Measurements from ENCODE around the gene HAT1.
A peak's percentile ranks its signal among the peaks of the same experiment; 100 is the strongest.
"Not testable (repeated sequence)": the region's sequence is repeated elsewhere in the genome, so short reads cannot be mapped to it uniquely, and the experiment has no call there.

The HAT1 gene

DNA sequence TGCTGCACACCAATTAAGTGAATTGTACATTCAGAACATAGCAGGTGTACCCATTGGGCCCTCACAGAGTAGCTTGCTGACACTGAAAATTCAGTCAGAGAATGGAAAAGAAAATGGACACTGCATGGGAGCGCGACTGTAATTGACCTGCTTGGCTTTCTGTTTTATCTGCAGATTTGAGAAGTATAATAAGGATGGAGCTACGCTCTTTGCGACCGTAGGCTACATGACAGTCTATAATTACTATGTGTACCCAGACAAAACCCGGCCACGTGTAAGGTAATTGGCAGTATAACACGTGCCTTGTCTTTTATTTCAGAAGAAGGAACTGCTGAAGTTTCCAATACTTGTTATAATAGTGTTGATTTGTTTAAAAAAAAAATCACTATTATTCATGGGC, 44.0 kb downstream of the HAT1 start:
- DNase-seq (ENCODE audit: low read depth), result no peak
- TF ChIP-seq CTCF (IDR thresholded peaks at IDR 0.05; ENCODE audit: low read length, missing control alignments), result no peak

GRCh38 chr2:171966688-171967087, 44.4 kb downstream of the HAT1 start:
- DNase-seq (ENCODE audit: low read depth), result no peak
- TF ChIP-seq CTCF (IDR thresholded peaks at IDR 0.05; ENCODE audit: low read length, missing control alignments), result no peak
- no peak overlapping the region for H3K4me3 ChIP-seq (replicated peaks; ENCODE audit: low read depth, low read length)

More for the DNA sequence above, 44.0 kb downstream of the HAT1 start:
- H3K4me3 ChIP-seq (replicated peaks; ENCODE audit: low read depth, low read length), result no peak overlapping the region

GRCh38 chr2:171968509-171968908, 46.2 kb downstream of the HAT1 start:
- TF ChIP-seq CTCF (IDR thresholded peaks at IDR 0.05; ENCODE audit: low read length, missing control alignments), result no peak
- H3K4me3 ChIP-seq (replicated peaks; ENCODE audit: low read depth, low read length), result no peak overlapping the region
- DNase-seq (ENCODE audit: low read depth), result no peak

DNA sequence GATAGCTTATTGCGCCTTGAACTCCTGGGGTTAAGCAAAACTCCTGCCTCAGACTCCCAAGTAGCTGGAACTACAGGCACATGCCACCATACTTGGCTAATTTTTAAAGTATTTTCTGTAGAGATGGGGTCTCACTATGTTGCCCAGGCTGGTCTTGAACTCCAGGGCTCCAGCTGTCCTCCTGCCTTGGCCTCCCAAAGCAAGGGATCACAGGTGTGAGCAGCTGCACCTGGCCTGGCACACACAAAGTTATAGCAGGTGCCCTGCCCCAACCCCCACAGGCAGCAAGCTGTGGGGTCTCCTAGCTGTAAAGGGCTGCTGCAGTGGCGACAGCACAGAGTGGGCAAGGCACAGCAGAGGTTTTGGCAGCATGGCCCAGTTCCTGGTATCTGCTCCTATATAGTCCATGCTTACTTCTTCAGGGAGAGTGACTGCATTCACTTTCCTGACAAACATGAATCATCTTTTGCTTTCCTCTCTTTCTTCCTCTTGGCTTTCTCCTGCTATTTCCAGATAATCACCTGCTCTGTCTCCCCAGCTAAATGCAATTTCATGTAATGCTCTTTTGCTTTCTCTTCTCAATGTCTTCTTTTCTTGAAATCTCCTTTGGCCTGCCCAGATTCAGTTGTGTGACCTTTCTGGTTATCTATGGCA, 50.2 kb downstream of the HAT1 start:
- TF ChIP-seq CTCF (IDR thresholded peaks at IDR 0.05; ENCODE audit: low read length, missing control alignments), result no peak
- DNase-seq (ENCODE audit: low read depth), result peak; percentile 3
- H3K4me3 ChIP-seq (replicated peaks; ENCODE audit: low read depth, low read length), result no peak overlapping the region

- no peak for DNase-seq (ENCODE audit: low read depth)
- no peak for TF ChIP-seq CTCF (IDR thresholded peaks at IDR 0.05; ENCODE audit: low read length, missing control alignments)
- H3K4me3 ChIP-seq (replicated peaks; ENCODE audit: low read depth, low read length), result no peak overlapping the region
Measured at GRCh38 chr2:171979103-171979502, 56.8 kb downstream of the HAT1 start.

- DNase-seq (ENCODE audit: low read depth); H3K4me3 ChIP-seq (replicated peaks; ENCODE audit: low read depth, low read length): not testable (repeated sequence)
Measured at GRCh38 chr2:171983924-171984323, 61.7 kb downstream of the HAT1 start.

GRCh38 chr2:171985076-171985475, 62.8 kb downstream of the HAT1 start:
- DNase-seq (ENCODE audit: low read depth), result no peak
- no peak overlapping the region for H3K4me3 ChIP-seq (replicated peaks; ENCODE audit: low read depth, low read length)
- TF ChIP-seq CTCF (IDR thresholded peaks at IDR 0.05; ENCODE audit: low read length, missing control alignments), result no peak
